Keratinocyte (primary cell): ENCODE measurements around the gene GNB3. TPM values are rescaled to one million over a fixed set of nuclear protein-coding genes. Genes with fewer than 3 reads are reported as not detected.
A peak's percentile ranks its signal among the peaks of the same experiment; 100 is the strongest.

ENCODE experiments used
- DNase-seq: peaks from one replicate; pipeline ENCODE4 v3.0.0-alpha.2; 2011; ENCODE audit warnings: low read depth, missing footprints, low spot score
- FAIRE-seq: peaks from 2 replicates; lab custom pipeline; 2011; peaks lifted over from hg19 to GRCh38; lab: Jason Lieb, UNC
- H2AFZ ChIP-seq: 2 replicates; pipeline ENCODE4 v1.6.0; 2012; ENCODE audit warnings: low read length, control low read depth, inconsistent platforms; ENCODE audit not compliant: control insufficient read depth
- H3K27ac ChIP-seq: 2 replicates; pipeline ENCODE4 v1.5.1; 2011; ENCODE audit warnings: low read length; ENCODE audit not compliant: control insufficient read depth, insufficient read depth
- H3K27me3 ChIP-seq: 3 replicates; pipeline ENCODE4 v1.6.0; 2011; ENCODE audit warnings: low read length; ENCODE audit not compliant: control insufficient read depth, insufficient read depth; ENCODE audit errors: extremely low read depth
- H3K36me3 ChIP-seq, 2 experiments: 2 replicates in 1 of 2; 3 replicates in 1 of 2; pipeline ENCODE4 v1.5.1; 2011; ENCODE audit warnings: low read length in 2 of 2, mild to moderate bottlenecking in 1 of 2; ENCODE audit not compliant: control insufficient read depth in 2 of 2, insufficient read depth in 2 of 2; ENCODE audit errors: extremely low read depth in 1 of 2
- H3K4me1 ChIP-seq: 3 replicates; pipeline ENCODE4 v1.5.1; 2011; ENCODE audit warnings: low read length; ENCODE audit not compliant: control insufficient read depth, insufficient read depth; ENCODE audit errors: extremely low read depth
- H3K4me2 ChIP-seq: 3 replicates; pipeline ENCODE4 v1.6.0; 2011; ENCODE audit warnings: low read depth, low read length; ENCODE audit not compliant: control insufficient read depth, insufficient read depth; ENCODE audit errors: extremely low read depth
- H3K4me3 ChIP-seq, 3 experiments: fragments of 200-600 bp in 1 of 3; sonication (generic) in 1 of 3; 2 replicates in 2 of 3; 3 replicates in 1 of 3; pipeline ENCODE4 v1.5.1; 2011 to 2016; ENCODE audit warnings: low read length in 3 of 3, mild to moderate bottlenecking in 3 of 3, control low read depth in 2 of 3, inconsistent platforms in 1 of 3, low read depth in 1 of 3, mixed read lengths in 1 of 3, mixed run types in 1 of 3, moderate library complexity in 1 of 3; ENCODE audit not compliant: control insufficient read depth in 2 of 3, insufficient read depth in 2 of 3; ENCODE audit errors: extremely low read depth in 1 of 3
- H3K79me2 ChIP-seq: 2 replicates; pipeline ENCODE4 v1.6.0; 2012; ENCODE audit warnings: low read length; ENCODE audit not compliant: control insufficient read depth, insufficient read depth
- H3K9ac ChIP-seq: 3 replicates; pipeline ENCODE4 v1.6.0; 2011; ENCODE audit warnings: low read length; ENCODE audit not compliant: control insufficient read depth, insufficient read depth; ENCODE audit errors: extremely low read depth
- H3K9me1 ChIP-seq: 3 replicates; pipeline ENCODE4 v1.6.0; 2011; ENCODE audit warnings: low read length; ENCODE audit not compliant: control insufficient read depth, insufficient read depth; ENCODE audit errors: extremely low read depth
- H3K9me3 ChIP-seq: 2 replicates; pipeline ENCODE4 v1.5.1; 2012; ENCODE audit warnings: low read depth, low read length; ENCODE audit not compliant: control insufficient read depth
- H4K20me1 ChIP-seq: 3 replicates; pipeline ENCODE4 v1.6.0; 2011; ENCODE audit warnings: low read length; ENCODE audit not compliant: control insufficient read depth, insufficient read depth; ENCODE audit errors: extremely low read depth
- CTCF ChIP-seq, 3 experiments: IDR thresholded peaks in 1 of 3; conservative IDR thresholded peaks in 1 of 3; optimal IDR thresholded peaks in 1 of 3; 2 replicates in 2 of 3; 3 replicates in 1 of 3; pipeline versions ENCODE3 to v1.5.1; 2011; ENCODE audit warnings: low read length in 3 of 3, mild to moderate bottlenecking in 3 of 3, moderate library complexity in 2 of 3, control low read depth in 1 of 3, inconsistent platforms in 1 of 3; ENCODE audit not compliant: insufficient read depth in 2 of 3; ENCODE audit errors: extremely low read depth in 1 of 3
- EZH2 ChIP-seq: IDR thresholded peaks from one replicate; pipeline ENCODE4 v1.6.1; 2012; ENCODE audit warnings: inconsistent platforms, mild to moderate bottlenecking, low read length, moderate library complexity
- dilution Hi-C: fragments of 300-500 bp; cut with MboI; formaldehyde crosslinking; loops from one replicate; pipeline ENCODE4 v1.7.0; 2020; ENCODE audit warnings: low sequenced_read_pairs; ENCODE audit not compliant: extremely low pct_ligation_motif_present
- polyA plus RNA-seq, 5 experiments: library from polyadenylated mRNA; depleted of rRNA in 3 of 5; stranded (reverse) in 3 of 5; stranded (forward) in 1 of 5; unstranded in 1 of 5; fragments of >200 nt; gene quantifications; 1 replicate in 1 of 5; 2 replicates in 3 of 5; 3 replicates in 1 of 5; pipeline versions ENCODE4 v1.2.1 to v1.2.3, GENCODE V29; 2011 to 2012; ENCODE audit warnings: missing spikeins in 2 of 5, low read depth in 1 of 5, low replicate concordance in 1 of 5

The GNB3 gene
- polyA plus RNA-seq, 1 donor (not counting 4 experiments of a cell fraction or from before 2014, with no cell fraction given), result 0.80 TPM

- Histone ChIP-seq H3K4me1 (peaks cover 11% of the 10 kb centered on the region), H3K9me3 (no peaks in the 10 kb centered on the region), H4K20me1 (no peaks in the 10 kb centered on the region), H3K9ac (no peak overlapping the region), H3K27ac (no peak overlapping the region), H2AFZ (no peak overlapping the region), H3K36me3 (peaks cover 5 to 27% of the 10 kb centered on the region in 2 experiments), H3K27me3 (no peaks in the 10 kb centered on the region), H3K4me3 (no peak overlapping the region), H3K9me1 (no peaks in the 10 kb centered on the region), H3K79me2 (peaks cover 13% of the 10 kb centered on the region), H3K4me2 (no peak overlapping the region)
- dilution Hi-C loops, result no loop called here
- TF ChIP-seq EZH2, result no peak
- no peak for TF ChIP-seq CTCF (optimal IDR thresholded peaks at IDR 0.05 in 1 of 3, IDR thresholded peaks at IDR 0.05 in 1 of 3, conservative IDR thresholded peaks at IDR 0.05 in 1 of 3; ENCODE audit: extremely low read depth in 1 of 3, insufficient read depth in 2 of 3, low read length in 3 of 3)
- DNase-seq, result no peak
- FAIRE-seq, result no peak
Measured at GRCh38 chr12:6847676-6848075, 7.0 kb downstream of the GNB3 start.

- no peak overlapping the region for H3K4me3 ChIP-seq
- no peaks in the 10 kb centered on the region for H3K9me3 ChIP-seq
- H3K79me2 ChIP-seq, result peaks cover 27% of the 10 kb centered on the region
- dilution Hi-C loops, result no loop called here
- no peaks in the 10 kb centered on the region for H4K20me1 ChIP-seq
- H3K9me1 ChIP-seq, result no peaks in the 10 kb centered on the region
- H3K4me1 ChIP-seq, result peaks cover 21% of the 10 kb centered on the region
- TF ChIP-seq CTCF (optimal IDR thresholded peaks at IDR 0.05 in 1 of 3, IDR thresholded peaks at IDR 0.05 in 1 of 3, conservative IDR thresholded peaks at IDR 0.05 in 1 of 3; ENCODE audit: extremely low read depth in 1 of 3, insufficient read depth in 2 of 3, low read length in 3 of 3), result no peak
- TF ChIP-seq EZH2, result no peak
- FAIRE-seq (no peak), DNase-seq (no peak)
- no peak overlapping the region for H3K9ac ChIP-seq
- no peaks in the 10 kb centered on the region for H3K27me3 ChIP-seq
- H3K36me3 ChIP-seq, result peaks cover 6 to 34% of the 10 kb centered on the region in 2 experiments
- H2AFZ ChIP-seq, result no peak overlapping the region
- H3K4me2 ChIP-seq, result peak overlapping the region; percentile 94
- no peak overlapping the region for H3K27ac ChIP-seq
Measured at GRCh38 chr12:6849427-6849826, 8.7 kb downstream of the GNB3 start.
